ENCODE data around the gene TBC1D22A. TPM values are rescaled to one million over a fixed set of nuclear protein-coding genes. Genes with fewer than 3 reads are reported as not detected.

TBC1D22A gene
- total RNA-seq, 4 donors from 2014 or later = 42.6 to 70.4 (median 55.1) TPM

DNA sequence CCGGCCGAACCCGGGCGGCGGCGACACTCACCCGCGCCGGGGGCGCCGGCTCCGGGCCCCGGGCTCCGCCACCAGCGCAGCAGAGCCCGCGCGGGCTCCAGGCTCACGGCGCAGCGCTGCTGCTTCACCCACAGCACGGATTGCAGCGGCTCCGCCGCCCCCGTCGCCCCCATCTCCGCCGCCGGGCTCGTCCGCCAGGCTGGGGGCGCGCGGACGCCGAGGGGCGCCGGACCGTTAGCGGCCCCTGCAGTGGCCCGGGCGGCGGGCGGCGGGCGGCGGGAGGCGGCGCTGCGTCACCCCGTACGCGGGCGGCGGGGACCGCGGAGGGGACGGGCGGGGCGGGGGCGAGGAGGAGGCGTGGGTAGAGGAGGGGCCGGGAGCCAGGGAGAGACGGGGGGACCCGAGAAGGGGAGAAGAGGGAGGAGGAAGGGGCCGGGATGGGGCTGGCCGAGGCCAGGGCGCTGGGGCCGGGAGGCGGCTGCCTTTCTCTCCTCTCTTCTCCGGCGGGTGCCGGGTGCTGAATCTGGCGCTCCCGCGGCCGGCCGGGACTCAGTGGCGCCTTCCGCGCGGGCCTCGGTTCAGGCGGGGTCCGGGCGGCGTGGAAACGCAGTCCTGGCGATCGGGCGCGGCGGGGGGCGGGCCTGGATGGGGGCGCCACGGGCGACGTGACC lies 24.3 kb upstream of the TBC1D22A start, which contains the start of gene CERK:
Gene CERK, minus strand, starts transcription at position 277 of the 671 bp plus-strand sequence. Its CDS starts 104 bp downstream, at position 173.
- Histone ChIP-seq H3K36me3 (no peaks in the 10 kb centered on the region), H3K9me3 (no peaks in the 10 kb centered on the region), H3K27ac (peak within 1 kb of the TSS; percentile 91 to 99 (median 94)), H3K4me1 (peaks cover 7 to 75% (median 34%) of the 10 kb centered on the region in 4 donors), H3K4me3 (peak within 1 kb of the TSS; percentile 85 to 100 (median 93)), H3K27me3 (no peaks in the 10 kb centered on the region)
- peak; percentile 57 to 90 (median 89) for DNase-seq
- TF ChIP-seq, protein P1, sequence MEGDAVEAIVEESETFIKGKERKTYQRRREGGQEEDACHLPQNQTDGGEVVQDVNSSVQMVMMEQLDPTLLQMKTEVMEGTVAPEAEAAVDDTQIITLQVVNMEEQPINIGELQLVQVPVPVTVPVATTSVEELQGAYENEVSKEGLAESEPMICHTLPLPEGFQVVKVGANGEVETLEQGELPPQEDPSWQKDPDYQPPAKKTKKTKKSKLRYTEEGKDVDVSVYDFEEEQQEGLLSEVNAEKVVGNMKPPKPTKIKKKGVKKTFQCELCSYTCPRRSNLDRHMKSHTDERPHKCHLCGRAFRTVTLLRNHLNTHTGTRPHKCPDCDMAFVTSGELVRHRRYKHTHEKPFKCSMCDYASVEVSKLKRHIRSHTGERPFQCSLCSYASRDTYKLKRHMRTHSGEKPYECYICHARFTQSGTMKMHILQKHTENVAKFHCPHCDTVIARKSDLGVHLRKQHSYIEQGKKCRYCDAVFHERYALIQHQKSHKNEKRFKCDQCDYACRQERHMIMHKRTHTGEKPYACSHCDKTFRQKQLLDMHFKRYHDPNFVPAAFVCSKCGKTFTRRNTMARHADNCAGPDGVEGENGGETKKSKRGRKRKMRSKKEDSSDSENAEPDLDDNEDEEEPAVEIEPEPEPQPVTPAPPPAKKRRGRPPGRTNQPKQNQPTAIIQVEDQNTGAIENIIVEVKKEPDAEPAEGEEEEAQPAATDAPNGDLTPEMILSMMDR (IDR thresholded peaks at IDR 0.05) = no peak
- peak; percentile 40 to 74 for TF ChIP-seq POLR2A (IDR thresholded peaks at IDR 0.05)

- Histone ChIP-seq H3K4me1 (peaks cover 7 to 70% (median 34%) of the 10 kb centered on the region in 4 donors), H3K36me3 (no peaks in the 10 kb centered on the region), H3K9me3 (no peaks in the 10 kb centered on the region), H3K27ac (peak overlapping the region; percentile 91 to 99 (median 94)), H3K27me3 (no peaks in the 10 kb centered on the region), H3K4me3 (peak overlapping the region; percentile 85 to 100 (median 93))
- TF ChIP-seq POLR2A (IDR thresholded peaks at IDR 0.05) = no peak
- TF ChIP-seq, protein P1 (IDR thresholded peaks at IDR 0.05) = no peak
- DNase-seq = no peak
Measured at GRCh38 chr22:46738647-46739093, 23.8 kb upstream of the TBC1D22A start.

DNA sequence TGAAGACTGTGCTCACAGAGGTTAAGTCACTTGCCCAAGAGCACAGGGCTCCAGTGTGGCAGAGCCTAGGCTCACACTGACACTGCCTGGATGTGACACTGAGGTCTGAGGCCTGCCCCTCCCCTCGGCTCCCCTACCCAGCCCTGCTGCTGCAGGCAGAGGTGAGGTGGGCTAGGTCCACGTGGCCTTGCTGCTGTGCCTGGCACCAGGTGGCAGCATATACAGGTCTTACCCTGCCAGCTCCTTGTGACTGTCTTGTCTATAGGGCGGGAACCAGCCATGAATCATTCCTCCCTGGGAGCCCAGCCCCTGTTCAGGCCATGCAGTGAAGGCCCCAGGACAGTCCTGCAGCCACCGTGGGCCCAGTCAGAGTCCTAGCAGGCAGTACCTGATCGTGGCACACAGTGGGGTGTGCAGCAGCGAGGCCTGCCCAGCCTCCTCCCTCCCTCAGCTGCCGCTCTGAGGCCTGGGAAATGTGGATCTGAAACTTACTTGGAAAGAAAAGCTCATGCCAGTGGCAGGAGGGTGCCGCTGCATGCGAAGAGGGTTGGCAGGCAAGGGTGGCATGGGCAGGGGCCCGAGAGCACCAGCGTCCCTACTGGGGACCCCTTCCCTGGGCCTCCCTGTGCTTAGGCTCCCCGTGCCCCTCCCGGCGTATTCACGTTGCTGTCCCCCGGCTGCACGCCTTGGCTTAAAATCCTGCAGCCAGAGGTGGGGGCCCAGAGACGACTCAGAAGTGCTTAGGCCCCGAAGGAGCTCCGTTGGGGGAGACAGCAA lies 23.2 kb upstream of the TBC1D22A start:
- peak overlapping the region; percentile 91 to 99 (median 94) for H3K27ac ChIP-seq
- no peaks in the 10 kb centered on the region for H3K27me3 ChIP-seq
- TF ChIP-seq, protein P1 (IDR thresholded peaks at IDR 0.05) = peak in 4 of 6 experiments; percentile 23 to 89 (median 54)
- TF ChIP-seq POLR2A (IDR thresholded peaks at IDR 0.05) = peak; percentile 62 to 64
- peak in 2 of 3 donors; percentile 83 to 91 for DNase-seq
- peak overlapping the region; percentile 85 to 100 (median 93) for H3K4me3 ChIP-seq
- H3K36me3 ChIP-seq = no peaks in the 10 kb centered on the region
- no peaks in the 10 kb centered on the region for H3K9me3 ChIP-seq
- peaks cover 10 to 66% (median 32%) of the 10 kb centered on the region in 4 donors for H3K4me1 ChIP-seq

DNA sequence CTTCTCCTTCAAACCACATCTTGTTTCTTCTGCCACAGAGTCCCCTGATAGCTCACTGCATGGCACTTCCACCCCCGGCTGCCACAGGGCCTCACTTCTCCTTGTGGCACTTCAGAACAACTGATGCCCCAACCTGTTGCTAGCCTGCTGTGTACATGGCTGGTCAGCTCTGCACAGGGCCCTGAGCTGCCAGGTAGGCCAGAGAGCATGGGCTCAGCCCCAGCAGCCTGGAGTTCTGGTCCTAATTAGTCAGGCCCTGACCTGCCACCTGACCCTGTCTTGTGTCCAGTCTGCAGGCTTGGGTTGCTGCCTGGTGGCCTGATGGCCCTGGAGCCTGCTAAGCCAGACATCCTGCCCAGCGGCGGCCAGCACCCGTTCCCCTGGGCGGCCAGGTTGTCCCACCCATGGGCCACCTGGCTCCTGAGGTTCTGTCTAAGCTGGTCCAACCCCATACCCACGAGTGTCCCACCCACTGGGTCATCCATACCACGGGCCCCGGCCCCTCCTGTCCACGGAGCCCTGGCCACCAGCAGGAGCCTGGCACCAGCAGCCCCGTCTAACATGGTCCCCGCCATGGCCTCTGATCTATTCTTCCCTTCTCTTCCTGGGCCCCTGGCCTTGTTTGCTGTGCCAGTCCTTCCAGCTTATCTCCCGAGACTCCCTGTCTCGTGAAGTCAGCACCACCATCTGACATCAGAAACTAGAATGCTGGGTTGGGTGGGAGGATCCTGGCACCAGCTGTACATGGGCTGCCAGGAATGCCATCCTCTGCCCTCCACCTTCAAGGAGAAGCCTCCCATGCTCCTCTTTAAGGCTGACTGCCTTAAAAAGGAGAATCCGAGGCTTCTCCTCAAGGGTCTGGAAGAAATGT lies 21.3 kb upstream of the TBC1D22A start:
- Histone ChIP-seq H3K36me3 (no peaks in the 10 kb centered on the region), H3K27ac (peak overlapping the region in 1 of 4 donors; percentile 94), H3K9me3 (no peaks in the 10 kb centered on the region), H3K27me3 (no peaks in the 10 kb centered on the region), H3K4me3 (no peak overlapping the region), H3K4me1 (peaks cover 9 to 49% (median 17%) of the 10 kb centered on the region in 4 donors)
- DNase-seq = no peak
- TF ChIP-seq, protein P1 (IDR thresholded peaks at IDR 0.05) = no peak
- no peak for TF ChIP-seq POLR2A (IDR thresholded peaks at IDR 0.05)

DNA sequence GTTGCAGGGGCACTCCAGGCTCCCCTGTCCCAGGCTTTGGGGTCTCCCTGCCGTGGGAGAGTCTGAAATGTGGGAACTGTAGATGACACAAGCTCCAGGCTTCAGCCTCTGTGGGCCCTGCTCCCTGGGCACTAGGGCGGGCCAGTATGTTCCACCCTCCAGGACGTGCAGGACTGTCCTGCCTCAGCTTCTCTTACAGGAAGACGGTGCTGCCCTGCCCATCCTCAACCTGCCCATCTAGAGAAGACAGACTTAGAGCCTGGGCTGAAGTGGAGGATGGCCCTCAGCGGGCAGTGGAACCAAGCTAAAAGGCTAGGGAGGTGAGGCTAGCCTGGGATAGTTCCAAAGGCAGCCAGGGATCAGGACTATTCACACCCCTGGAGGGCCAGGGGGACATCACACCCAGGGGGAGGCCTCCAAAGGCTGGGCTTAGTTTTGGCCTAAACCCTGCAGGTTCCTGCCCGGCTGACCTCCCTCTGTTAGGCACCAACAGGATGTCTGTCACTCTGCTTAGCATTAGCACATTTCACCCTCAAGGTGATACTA lies 20.4 kb upstream of the TBC1D22A start:
- Histone ChIP-seq H3K36me3 (no peaks in the 10 kb centered on the region), H3K4me1 (peaks cover 7 to 44% (median 8%) of the 10 kb centered on the region in 4 donors), H3K27ac (peak overlapping the region in 3 of 4 donors; percentile 36 to 94 (median 80)), H3K27me3 (no peaks in the 10 kb centered on the region), H3K9me3 (no peaks in the 10 kb centered on the region), H3K4me3 (no peak overlapping the region)
- DNase-seq = no peak
- no peak for TF ChIP-seq POLR2A (IDR thresholded peaks at IDR 0.05)
- TF ChIP-seq, protein P1 (IDR thresholded peaks at IDR 0.05) = peak in 2 of 6 experiments; percentile 9 to 14

Data from Peyer's patch (tissue), 4 donors.